ENCODE results near the gene LRRC3C.

Gene LRRC3C

GRCh38 chr17:39926588-39927100 is 888 bp upstream of the LRRC3C start (continued):
- TF ChIP-seq CTCF (tag by site-specific recombination; IDR thresholded peaks at IDR 0.05) (no peak), ZNF580 (tag by site-specific recombination; IDR thresholded peaks at IDR 0.05) (no peak)

GRCh38 chr17:39927929-39928857 is 661 bp downstream of the LRRC3C start:
- peak; percentile 19 for TF ChIP-seq ZNF600 (tag by site-specific recombination; IDR thresholded peaks at IDR 0.05)
- TF ChIP-seq ZBTB21 (tag by site-specific recombination; IDR thresholded peaks at IDR 0.05) = 0 out of 2 replicates have a peak, but pooled peaks have one; percentile 6
- TF ChIP-seq ZNF202 (tag by site-specific recombination; IDR thresholded peaks at IDR 0.05; ENCODE audit: borderline replicate concordance) = no peak
- TF ChIP-seq BCL11B (tag by site-specific recombination; IDR thresholded peaks at IDR 0.05; ENCODE audit: low read depth) = no peak
- peak; percentile 66; the same call in 1 of the 2 replicates for TF ChIP-seq SCRT1 (tag by site-specific recombination; IDR thresholded peaks at IDR 0.05; ENCODE audit: borderline replicate concordance)
- TF ChIP-seq ZNF629 (tag by site-specific recombination; IDR thresholded peaks at IDR 0.05) = peak; percentile 24
- no peak for TF ChIP-seq ZNF768 (tag by site-specific recombination; IDR thresholded peaks at IDR 0.05)
- TF ChIP-seq ZNF335 (tag by site-specific recombination; conservative IDR thresholded peaks at IDR 0.05) = peak; percentile 77
- 0 out of 2 replicates have a peak, but pooled peaks have one; percentile 3 for TF ChIP-seq ZNF785 (tag by site-specific recombination; IDR thresholded peaks at IDR 0.05)
- TF ChIP-seq ZNF26 (tag by site-specific recombination; IDR thresholded peaks at IDR 0.05) = no peak
- no peak for TF ChIP-seq GLIS1 (tag by site-specific recombination; IDR thresholded peaks at IDR 0.05)
- 0 out of 2 replicates have a peak, but pooled peaks have one; percentile 11 for TF ChIP-seq ZFP37 (tag by site-specific recombination; IDR thresholded peaks at IDR 0.05)
- no peak for TF ChIP-seq ZNF214 (tag by site-specific recombination; IDR thresholded peaks at IDR 0.05; ENCODE audit: borderline replicate concordance)
- peak; percentile 68; the same call in 1 of the 2 replicates for TF ChIP-seq ATF2 (tag by site-specific recombination; IDR thresholded peaks at IDR 0.05; ENCODE audit: low read depth)
- TF ChIP-seq ZBTB26 (tag by site-specific recombination; optimal IDR thresholded peaks at IDR 0.05) = no peak
- TF ChIP-seq ZNF654 (tag by site-specific recombination; IDR thresholded peaks at IDR 0.05; ENCODE audit: low read depth) = no peak
- TF ChIP-seq SCRT2 (tag by site-specific recombination; IDR thresholded peaks at IDR 0.05) = peak; percentile 98
- 0 out of 2 replicates have a peak, but pooled peaks have one; percentile 7 for TF ChIP-seq ZNF580 (tag by site-specific recombination; IDR thresholded peaks at IDR 0.05)
- TF ChIP-seq ZNF830 (tag by site-specific recombination; IDR thresholded peaks at IDR 0.05; ENCODE audit: low read depth) = no peak
- peak overlapping the region; percentile 84 for H3K27ac ChIP-seq (ENCODE audit: extremely low read depth, low read depth, low read length)
- ChIA-PET POLR2A (interaction anchor here (0.7 to 2.2 kb wide), 9 partner anchors 10 to 158 kb away, joined by 3 to 14 read pairs (median 3); partner anchors contain the start of genes GSDMB and PSMD3), CTCF (interaction anchor here (0.7 to 3.1 kb wide), 5 partner anchors 12 to 305 kb away, joined by 5 to 16 read pairs (median 6); partner anchors contain the start of gene PSMD3)
- H3K4me3 ChIP-seq (ENCODE audit: low read depth, low read length) = peak overlapping the region; percentile 92
- H3K4me1 ChIP-seq (ENCODE audit: control insufficient read depth, insufficient read depth, low read length) = peaks cover 18% of the 10 kb centered on the region
- no peaks in the 10 kb centered on the region for H3K9me3 ChIP-seq (ENCODE audit: control insufficient read depth, insufficient read depth, low read depth, low read length)
- peaks cover 2 to 11% of the 10 kb centered on the region in 2 experiments; a peak in 1 of 3 replicates for H3K36me3 ChIP-seq (ENCODE audit: control insufficient read depth in 2 of 2, insufficient read depth in 1 of 2, low read length in 2 of 2)
